H4 (cell line): ENCODE results near the gene MAN2B2. TPM values are rescaled to one million over a fixed set of nuclear protein-coding genes. Genes with fewer than 3 reads are reported as not detected.

Source experiments
- DNase-seq: peaks from one replicate; pipeline ENCODE4 v3.0.0-alpha.2; 2015; ENCODE audit warnings: low spot score
- total RNA-seq: library from RNA; depleted of rRNA; stranded (reverse); fragments of >200 nt; shearing (Covaris generic); gene quantifications from 2 replicates; pipeline ENCODE4 v1.2.3, GENCODE V29; 2014; rRNA removed

Gene MAN2B2
- total RNA-seq, result 11.1 and 11.9 TPM in 2 replicates

- DNase-seq, result peak; percentile 66
Measured at GRCh38 chr4:6574747-6575502, at the start of gene MAN2B2. MAN2B2 (plus strand) TSS chr4:6575189; CDS start chr4:6575211, 22 bp downstream.

GRCh38 chr4:6525474-6525873 lies 49.5 kb upstream of the MAN2B2 start:
- DNase-seq, result no peak

GRCh38 chr4:6526156-6526555 lies 48.8 kb upstream of the MAN2B2 start:
- DNase-seq, result no peak

GRCh38 chr4:6526671-6527091 lies 48.3 kb upstream of the MAN2B2 start:
- no peak for DNase-seq

- DNase-seq, result no peak
Measured at GRCh38 chr4:6527259-6527658, 47.7 kb upstream of the MAN2B2 start.

- no peak for DNase-seq
Measured at GRCh38 chr4:6527683-6528595, 47.0 kb upstream of the MAN2B2 start.

GRCh38 chr4:6529021-6529420 lies 46.0 kb upstream of the MAN2B2 start:
- no peak for DNase-seq

- DNase-seq, result no peak
Measured at GRCh38 chr4:6530301-6530700, 44.7 kb upstream of the MAN2B2 start.

GRCh38 chr4:6530964-6531363 lies 44.0 kb upstream of the MAN2B2 start:
- no peak for DNase-seq

- DNase-seq, result no peak
Measured at GRCh38 chr4:6532102-6532501, 42.9 kb upstream of the MAN2B2 start.

GRCh38 chr4:6532658-6533057 lies 42.3 kb upstream of the MAN2B2 start:
- no peak for DNase-seq

GRCh38 chr4:6534050-6534449 lies 40.9 kb upstream of the MAN2B2 start:
- no peak for DNase-seq

GRCh38 chr4:6534618-6535328 lies 40.2 kb upstream of the MAN2B2 start:
- no peak for DNase-seq

GRCh38 chr4:6535329-6535692 lies 39.7 kb upstream of the MAN2B2 start:
- DNase-seq, result no peak

- no peak for DNase-seq
Measured at GRCh38 chr4:6535706-6536105, 39.3 kb upstream of the MAN2B2 start.

GRCh38 chr4:6538111-6538510 lies 36.9 kb upstream of the MAN2B2 start:
- DNase-seq, result no peak

GRCh38 chr4:6538575-6538974 lies 36.4 kb upstream of the MAN2B2 start:
- no peak for DNase-seq

- DNase-seq, result no peak
Measured at GRCh38 chr4:6539009-6539764, 35.8 kb upstream of the MAN2B2 start.

- DNase-seq, result no peak
Measured at GRCh38 chr4:6540879-6541278, 34.1 kb upstream of the MAN2B2 start.

GRCh38 chr4:6541789-6542188 lies 33.2 kb upstream of the MAN2B2 start:
- no peak for DNase-seq

- DNase-seq, result no peak
Measured at GRCh38 chr4:6542951-6543350, 32.0 kb upstream of the MAN2B2 start.

GRCh38 chr4:6546091-6546490 lies 28.9 kb upstream of the MAN2B2 start:
- no peak for DNase-seq
